Activated CD4-positive, alpha-beta T cell treated with anti-CD3 and anti-CD28 coated beads, Interleukin-2, amount 50 U/mL, for 48 hours (primary cell): Measurements from ENCODE around the gene FNDC3A.

Source experiments
- DNase-seq, 2 experiments: peaks; one replicate each; pipeline ENCODE4 v3.0.0-alpha.2; 2020

FNDC3A gene

GRCh38 chr13:49220036-49220855, 244.5 kb downstream of the FNDC3A start, which contains the start of gene MLNR:
MLNR (plus strand) TSS chr13:49220338; CDS start chr13:49220338, 0 bp downstream.
- peak; percentile 45 to 52 for DNase-seq

DNA sequence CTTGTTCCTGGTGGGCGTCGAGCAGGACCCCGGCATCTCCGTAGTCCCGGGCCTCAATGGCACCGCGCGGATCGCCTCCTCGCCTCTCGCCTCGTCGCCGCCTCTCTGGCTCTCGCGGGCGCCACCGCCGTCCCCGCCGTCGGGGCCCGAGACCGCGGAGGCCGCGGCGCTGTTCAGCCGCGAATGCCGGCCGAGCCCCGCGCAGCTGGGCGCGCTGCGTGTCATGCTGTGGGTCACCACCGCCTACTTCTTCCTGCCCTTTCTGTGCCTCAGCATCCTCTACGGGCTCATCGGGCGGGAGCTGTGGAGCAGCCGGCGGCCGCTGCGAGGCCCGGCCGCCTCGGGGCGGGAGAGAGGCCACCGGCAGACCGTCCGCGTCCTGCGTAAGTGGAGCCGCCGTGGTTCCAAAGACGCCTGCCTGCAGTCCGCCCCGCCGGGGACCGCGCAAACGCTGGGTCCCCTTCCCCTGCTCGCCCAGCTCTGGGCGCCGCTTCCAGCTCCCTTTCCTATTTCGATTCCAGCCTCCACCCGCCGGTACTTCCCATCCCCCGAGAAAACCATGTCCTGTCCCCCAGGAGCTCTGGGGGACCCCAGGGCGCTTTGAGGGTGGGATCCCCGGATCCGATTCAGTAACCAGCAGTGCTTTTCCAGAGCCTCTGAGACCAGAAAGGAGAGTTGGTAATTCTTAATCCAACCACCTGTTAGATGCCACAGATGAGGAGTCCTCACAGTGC, 245.3 kb downstream of the FNDC3A start:
- DNase-seq = peak; percentile 26 to 37

GRCh38 chr13:49221590-49221965, 245.9 kb downstream of the FNDC3A start:
- no peak for DNase-seq

GRCh38 chr13:49225223-49226042, 249.7 kb downstream of the FNDC3A start:
- DNase-seq = no peak

DNA sequence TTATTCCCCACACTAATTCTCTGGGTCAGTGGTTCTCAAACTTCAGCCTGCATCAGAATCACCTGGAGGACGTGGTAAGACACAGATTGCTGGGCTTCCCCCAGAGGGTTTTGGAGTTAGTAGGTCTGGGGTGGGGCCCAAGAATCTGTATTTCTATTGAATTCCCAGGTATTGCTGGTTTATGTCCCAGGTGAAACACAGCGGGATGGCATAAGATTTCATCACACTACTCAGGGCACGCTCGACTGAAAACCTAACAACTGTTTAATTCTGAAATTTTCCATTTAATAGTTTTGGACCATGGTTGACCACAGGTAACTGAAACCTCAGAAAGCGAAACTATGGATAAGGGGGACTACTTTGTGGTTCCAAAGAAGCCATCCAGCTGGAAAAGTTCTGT, 250.9 kb downstream of the FNDC3A start:
- no peak for DNase-seq

DNA sequence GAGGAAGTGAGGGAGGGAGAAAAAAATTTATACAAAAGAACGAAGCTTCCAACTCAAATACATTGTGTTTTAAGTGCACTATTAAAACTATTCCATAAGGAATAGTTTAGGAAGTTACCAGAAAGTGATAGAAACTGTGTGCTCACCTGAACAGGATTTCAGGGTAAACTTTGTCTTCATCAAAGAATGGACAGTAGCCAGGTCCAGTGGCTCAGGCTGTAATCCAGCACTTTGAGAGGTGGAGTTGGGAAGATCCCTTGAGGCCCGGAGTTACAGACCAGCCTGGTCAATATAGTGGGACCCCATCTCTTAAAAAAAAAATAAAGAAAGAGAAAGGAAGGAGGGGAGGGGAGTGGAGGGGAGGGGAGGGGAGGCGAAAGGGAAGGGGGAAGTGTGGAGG, 259.0 kb downstream of the FNDC3A start:
- DNase-seq = no peak

DNA sequence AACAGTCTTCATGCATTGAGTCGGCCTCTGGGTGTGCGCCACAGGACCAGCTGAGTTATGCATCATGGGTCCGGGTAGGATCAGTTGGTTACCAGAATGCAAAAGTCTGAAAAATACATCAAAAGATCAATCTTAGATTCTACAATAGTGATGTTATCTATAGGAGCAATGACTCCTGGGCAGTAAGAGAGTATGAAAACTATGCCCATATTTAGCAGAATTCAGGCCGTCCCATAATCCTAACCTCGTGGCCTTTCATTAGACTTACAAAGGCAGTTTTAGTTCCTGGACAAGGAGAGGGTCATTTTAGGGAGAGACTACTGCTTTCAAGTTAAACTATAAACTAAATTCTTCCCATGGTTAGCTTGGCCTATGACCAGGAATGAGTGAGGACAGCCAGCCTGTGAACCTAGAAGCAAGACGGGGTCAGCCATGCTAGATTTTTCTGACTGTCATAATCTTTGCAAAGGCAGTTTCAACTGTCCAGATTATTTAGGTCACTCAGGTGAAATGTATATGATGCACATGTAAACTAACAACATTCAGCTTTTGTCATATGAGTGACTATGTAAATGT, 260.2 kb downstream of the FNDC3A start:
- DNase-seq = no peak

DNA sequence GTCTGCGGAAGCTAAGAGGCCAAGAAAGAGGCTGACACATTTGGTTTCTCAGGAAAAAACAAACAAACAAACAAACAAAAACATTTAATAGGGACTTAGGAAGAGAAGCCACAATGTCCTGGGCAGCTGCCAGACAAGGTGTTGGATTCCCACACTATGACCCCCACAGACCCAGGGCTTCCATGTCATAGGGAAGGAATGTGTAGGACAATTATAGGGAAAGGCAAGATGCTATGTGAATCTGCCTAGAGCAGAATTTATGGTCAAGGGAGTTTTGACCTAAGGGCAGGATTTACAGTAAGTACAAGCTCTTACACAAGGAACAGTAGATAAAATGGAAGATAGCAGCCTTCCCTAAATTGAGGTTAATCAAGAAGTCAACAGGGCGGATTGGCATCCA, 262.9 kb downstream of the FNDC3A start:
- no peak for DNase-seq

DNA sequence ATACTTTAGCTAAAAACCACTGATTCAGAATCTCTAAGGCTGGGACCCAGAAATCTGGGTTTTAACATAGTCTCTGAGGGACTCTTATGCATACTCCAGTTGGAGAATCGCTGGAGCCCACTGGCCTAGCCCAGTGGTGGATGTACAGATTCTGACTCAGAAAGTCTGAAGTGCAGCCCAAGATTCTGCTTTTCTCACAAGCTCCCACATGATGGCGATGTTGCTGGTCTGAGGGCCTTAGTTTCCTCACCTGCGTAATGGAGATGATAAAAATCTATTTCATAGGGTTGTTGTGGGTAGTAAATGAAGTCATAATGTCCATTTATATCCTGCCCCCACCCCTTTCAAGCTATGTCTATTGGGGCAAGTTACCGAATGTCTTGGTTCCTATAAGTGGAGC, 264.3 kb downstream of the FNDC3A start:
- DNase-seq = peak; percentile 45 to 59

GRCh38 chr13:49241296-49241695, 265.6 kb downstream of the FNDC3A start:
- DNase-seq = no peak

DNA sequence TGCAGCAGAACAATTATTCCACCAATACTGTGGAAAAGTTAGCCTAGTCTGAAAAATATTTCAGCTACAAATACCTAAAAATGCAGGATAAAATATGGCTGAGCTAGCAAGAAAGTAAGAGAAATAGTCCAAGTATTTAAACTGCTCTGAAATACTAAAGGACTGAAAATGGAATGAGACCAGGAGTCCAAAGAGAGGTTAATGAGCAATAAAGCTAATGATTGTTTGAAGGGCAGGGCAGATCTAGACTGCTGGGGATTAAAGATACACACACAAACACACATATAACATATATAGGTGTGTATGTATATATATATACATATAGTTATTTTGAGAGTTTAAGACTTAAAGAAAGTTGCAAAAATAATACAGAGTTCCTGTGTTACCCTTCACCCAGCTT, 269.4 kb downstream of the FNDC3A start:
- DNase-seq = no peak

GRCh38 chr13:49246850-49247642, 271.3 kb downstream of the FNDC3A start:
- no peak for DNase-seq

DNA sequence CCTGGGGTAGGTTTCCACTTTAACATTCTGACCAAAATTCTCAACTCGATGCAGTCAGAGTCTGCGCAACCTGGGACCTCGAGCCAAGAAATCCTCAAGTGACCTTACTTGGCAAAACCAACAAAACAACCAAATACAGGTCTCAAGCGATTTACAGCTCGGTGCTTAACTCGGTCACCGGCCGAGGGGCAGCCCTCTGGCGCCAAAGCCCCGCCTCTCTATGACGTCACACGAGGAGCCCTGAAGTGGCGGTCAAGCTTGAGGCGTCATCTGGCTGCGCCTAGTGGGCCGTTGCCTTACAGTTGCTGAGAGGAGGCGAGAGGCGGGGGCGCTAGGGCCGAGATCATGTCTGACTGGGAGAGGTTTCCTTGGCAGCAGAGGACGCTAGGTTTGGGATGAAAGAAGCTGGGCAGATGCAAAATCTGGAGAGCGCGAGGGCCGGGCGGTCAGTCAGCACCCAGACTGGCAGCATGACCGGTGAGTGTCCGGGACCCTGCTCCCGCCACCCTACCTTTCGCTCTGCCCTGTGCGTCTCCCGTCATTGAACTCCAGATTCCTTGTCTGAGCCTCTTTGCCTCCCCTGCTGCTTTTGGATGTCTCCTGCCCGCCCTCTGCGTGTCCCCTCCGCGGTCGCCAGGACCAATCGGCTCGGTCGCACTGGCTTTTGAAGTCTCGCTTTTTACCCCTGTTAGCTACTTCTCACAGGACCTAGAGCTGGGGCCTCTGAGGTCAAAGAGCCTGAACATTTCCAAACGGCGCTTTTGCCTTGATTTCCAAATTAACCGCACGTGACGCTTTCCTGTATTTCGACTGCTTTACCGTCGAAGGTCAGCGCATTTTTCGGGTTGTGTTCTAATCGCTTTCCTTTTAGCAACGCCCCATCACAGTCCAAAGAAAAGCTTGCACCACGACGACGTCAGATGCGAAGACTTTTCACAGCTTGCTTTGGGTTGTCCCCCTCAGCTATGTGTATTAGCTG, 272.2 kb downstream of the FNDC3A start, which contains the start of gene CDADC1:
Gene CDADC1, plus strand, starts transcription at position 283 of the 979 bp plus-strand sequence. Its CDS starts 113 bp downstream, at position 396.
- DNase-seq = peak; percentile 98 to 99

- DNase-seq = no peak
Observed at GRCh38 chr13:49248622-49249002, 272.9 kb downstream of the FNDC3A start.

DNA sequence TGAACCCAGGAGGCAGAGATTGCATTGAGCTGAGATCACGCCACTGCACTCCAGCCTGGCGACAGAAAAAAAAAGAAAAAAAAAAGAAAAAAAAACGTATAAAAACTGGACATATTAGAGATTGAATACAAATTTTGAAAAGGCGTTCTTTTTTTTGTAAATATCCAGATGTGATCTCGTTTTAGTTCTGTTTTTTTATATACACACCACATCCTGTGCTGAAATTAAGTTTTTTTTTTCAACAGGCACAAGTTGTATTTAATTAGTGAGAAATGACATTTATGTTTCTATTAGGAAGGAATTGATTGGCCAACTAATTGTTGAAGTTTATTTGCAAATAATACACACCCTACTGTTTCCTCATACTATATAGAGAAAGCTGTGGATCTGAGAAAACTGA, 275.6 kb downstream of the FNDC3A start:
- DNase-seq = no peak

- no peak for DNase-seq
Observed at GRCh38 chr13:49253310-49253709, 277.6 kb downstream of the FNDC3A start.

- no peak for DNase-seq
Observed at GRCh38 chr13:49254007-49254406, 278.3 kb downstream of the FNDC3A start.

DNA sequence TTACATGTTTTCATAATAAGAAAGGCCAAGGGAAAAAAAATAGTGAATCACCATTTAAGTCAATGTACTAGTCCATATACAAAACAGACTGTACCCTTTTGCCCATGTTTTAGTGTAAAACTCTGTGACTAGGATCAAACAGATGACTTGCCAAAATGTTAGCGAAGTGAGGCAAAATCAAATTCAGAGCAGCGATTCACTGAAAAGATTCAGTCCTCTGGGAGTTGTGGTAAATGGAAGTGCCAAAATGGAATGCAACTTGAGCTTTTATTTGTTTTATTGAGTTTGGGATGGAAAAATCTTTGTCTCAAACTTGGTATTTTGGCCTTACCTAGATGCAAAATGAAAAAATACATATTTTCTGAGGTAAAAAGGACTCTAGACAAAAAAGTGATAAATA, 281.1 kb downstream of the FNDC3A start:
- DNase-seq = no peak

GRCh38 chr13:49258089-49258796, 282.5 kb downstream of the FNDC3A start:
- DNase-seq = no peak
